HG03575 (cell line): Measurements from ENCODE around the gene DIP2C.

Experiments used
- ATAC-seq: cut with Tn5 transposase; IDR thresholded peaks from one replicate; pipeline ENCODE4 v1.9.1; 2021; ENCODE audit not compliant: unreplicated experiment, insufficient number of reproducible peaks, low FRiP score; ENCODE audit errors: extremely low read depth

DIP2C gene

GRCh38 chr10:504121-504611 lies 185.3 kb downstream of the DIP2C start:
- no peak for ATAC-seq

DNA sequence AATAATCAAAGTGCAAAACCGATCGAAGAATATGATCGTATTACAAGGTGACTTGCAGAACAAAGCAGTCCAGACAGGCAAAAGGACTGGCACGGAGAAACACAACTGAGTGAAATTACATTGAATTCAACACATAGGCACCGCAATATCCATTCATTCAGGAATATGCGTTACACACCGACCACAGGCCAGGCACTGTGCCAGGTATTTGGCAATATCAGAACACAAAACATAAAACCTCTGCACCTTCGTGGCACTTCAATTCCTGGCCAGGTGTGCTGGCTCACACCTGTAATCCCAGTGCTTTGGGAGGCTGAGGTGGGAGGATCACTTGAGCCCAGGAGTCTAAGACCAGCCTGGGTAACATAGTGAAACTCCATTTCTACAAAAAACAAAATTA lies 187.9 kb downstream of the DIP2C start:
- no peak for ATAC-seq

DNA sequence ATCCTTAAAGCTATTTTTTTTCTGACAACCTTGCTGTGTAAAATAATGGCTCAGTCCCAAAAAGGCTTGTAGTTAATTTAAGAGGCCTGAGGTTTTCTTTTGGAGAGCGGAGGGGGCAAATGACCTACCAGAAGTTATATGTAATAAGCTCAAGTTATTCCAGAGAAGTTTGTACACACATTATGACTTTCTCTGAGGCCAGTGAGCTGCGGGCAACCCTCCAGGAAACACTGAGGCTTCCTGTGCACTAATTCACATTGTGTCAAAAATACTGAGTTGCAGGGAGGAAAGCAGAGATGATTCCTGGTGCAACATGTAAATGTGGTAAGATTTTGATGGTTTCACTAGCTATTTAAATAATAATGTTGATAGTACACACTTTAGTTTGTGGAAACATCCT lies 188.6 kb downstream of the DIP2C start:
- ATAC-seq: no peak

GRCh38 chr10:499991-500390 lies 189.5 kb downstream of the DIP2C start:
- ATAC-seq: no peak

GRCh38 chr10:498760-499435 lies 190.6 kb downstream of the DIP2C start:
- no peak for ATAC-seq

- ATAC-seq: no peak
These were observed 191.5 kb downstream of the DIP2C start for GRCh38 chr10:497898-498451.

- no peak for ATAC-seq
These were observed 192.2 kb downstream of the DIP2C start for GRCh38 chr10:497289-497688.

GRCh38 chr10:494556-494955 lies 194.9 kb downstream of the DIP2C start:
- ATAC-seq: no peak

GRCh38 chr10:494149-494542 lies 195.3 kb downstream of the DIP2C start:
- no peak for ATAC-seq

- no peak for ATAC-seq
These were observed 195.9 kb downstream of the DIP2C start for GRCh38 chr10:493391-494148.

GRCh38 chr10:492836-493235 lies 196.6 kb downstream of the DIP2C start:
- no peak for ATAC-seq

- no peak for ATAC-seq
These were observed 197.6 kb downstream of the DIP2C start for GRCh38 chr10:491667-492424.

GRCh38 chr10:490891-491571 lies 198.4 kb downstream of the DIP2C start:
- no peak for ATAC-seq

GRCh38 chr10:490256-490655 lies 199.2 kb downstream of the DIP2C start:
- ATAC-seq: no peak

DNA sequence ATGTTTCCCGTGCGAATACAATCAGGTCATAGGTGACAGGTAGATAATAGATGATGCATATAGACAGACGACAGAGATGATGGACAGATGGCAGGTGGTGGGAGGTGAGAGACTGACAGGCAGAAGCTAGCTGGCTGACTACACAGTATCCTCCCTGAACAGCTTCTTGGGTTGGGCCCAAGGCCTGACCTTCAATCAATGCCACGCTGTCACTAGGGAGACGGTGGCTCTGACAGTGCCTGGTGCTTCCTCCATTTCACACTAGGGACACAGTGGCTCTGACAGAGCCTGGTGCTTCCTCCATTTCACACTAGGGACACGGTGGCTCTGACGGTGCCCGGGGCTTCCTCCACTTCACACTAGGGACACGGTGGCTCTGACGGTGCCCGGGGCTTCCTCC lies 200.1 kb downstream of the DIP2C start:
- ATAC-seq: no peak

GRCh38 chr10:488933-489215 lies 200.6 kb downstream of the DIP2C start:
- ATAC-seq: no peak

GRCh38 chr10:488081-488932 lies 201.2 kb downstream of the DIP2C start:
- no peak for ATAC-seq

- ATAC-seq: no peak
These were observed 202.7 kb downstream of the DIP2C start for GRCh38 chr10:486666-487322.
